Sigmoid colon (tissue), 4 donors: ENCODE data around the gene TUBA4B.

Experiments used
- CTCF ChIP-seq, 4 experiments: fragments of 450-650 bp in 3 of 4; fragments of 200-600 bp in 1 of 4; IDR thresholded peaks; one replicate each; pipeline ENCODE4 v1.5.1; 2016 to 2019; ENCODE audit warnings: antibody characterized with exemption in 4 of 4, mild to moderate bottlenecking in 3 of 4, moderate library complexity in 2 of 4
- EP300 ChIP-seq, 4 donors: sonication (generic); formaldehyde crosslinking; IDR thresholded peaks; one replicate each; pipeline ENCODE4 v1.6.1; 2017; ENCODE audit warnings: antibody characterized with exemption in 4 of 4
- POLR2A ChIP-seq, 2 donors: fragments of 450-650 bp; IDR thresholded peaks; one replicate each; pipeline ENCODE4 v1.6.1; 2016; ENCODE audit warnings: antibody characterized with exemption in 2 of 2, mild to moderate bottlenecking in 2 of 2, moderate library complexity in 2 of 2
- POLR2AphosphoS5 ChIP-seq, 4 donors: sonication (generic); formaldehyde crosslinking; IDR thresholded peaks; one replicate each; pipeline ENCODE4 v1.6.1; 2017; ENCODE audit warnings: antibody characterized with exemption in 4 of 4

- TF ChIP-seq CTCF (IDR thresholded peaks at IDR 0.05): no peak
- no peak for TF ChIP-seq POLR2AphosphoS5 (IDR thresholded peaks at IDR 0.05)
- no peak for TF ChIP-seq POLR2A (IDR thresholded peaks at IDR 0.05)
- TF ChIP-seq EP300 (IDR thresholded peaks at IDR 0.05): no peak
Observed at GRCh38 chr2:219289195-219289536, 36.1 kb downstream of the TUBA4B start.
